Measurements from ENCODE around the gene ZGPAT. TPM values are rescaled to one million over a fixed set of nuclear protein-coding genes. Genes with fewer than 3 reads are reported as not detected.

Gene ZGPAT
- total RNA-seq, 1 experiment from 2014 or later, result 48.4 TPM

DNA sequence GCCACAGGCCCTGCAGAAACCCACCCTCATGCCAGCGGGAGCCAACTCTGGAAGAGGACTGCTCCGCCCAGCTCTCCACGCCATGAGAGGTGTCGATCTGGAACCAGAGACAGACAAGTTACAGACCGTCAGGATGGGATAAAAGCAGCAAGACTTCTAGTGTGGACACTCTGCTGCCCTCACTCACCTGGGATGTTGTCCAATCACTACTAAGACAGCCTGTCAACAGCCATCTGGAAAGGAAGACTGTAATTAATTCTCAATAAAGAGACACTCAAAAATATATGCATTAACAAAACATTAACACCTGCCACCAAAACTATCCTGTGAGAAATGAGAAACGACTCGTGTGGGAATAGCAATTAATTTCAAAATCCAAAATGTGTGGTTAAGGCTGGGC is 60.0 kb downstream of the ZGPAT start:
- Mint-ChIP-seq H3K27ac (ENCODE audit: unreplicated experiment) (no peak overlapping the region), H3K36me3 (ENCODE audit: insufficient read depth, unreplicated experiment) (no peaks in the 10 kb centered on the region), H3K4me3 (ENCODE audit: low read depth, unreplicated experiment) (no peak overlapping the region), H3K4me1 (ENCODE audit: low read depth, unreplicated experiment) (no peaks in the 10 kb centered on the region), H3K9me3 (ENCODE audit: low read depth, unreplicated experiment) (no peaks in the 10 kb centered on the region), H3K27me3 (ENCODE audit: unreplicated experiment) (peaks cover 18% of the 10 kb centered on the region)
- DNase-seq, result no peak
- TF ChIP-seq, protein P1, sequence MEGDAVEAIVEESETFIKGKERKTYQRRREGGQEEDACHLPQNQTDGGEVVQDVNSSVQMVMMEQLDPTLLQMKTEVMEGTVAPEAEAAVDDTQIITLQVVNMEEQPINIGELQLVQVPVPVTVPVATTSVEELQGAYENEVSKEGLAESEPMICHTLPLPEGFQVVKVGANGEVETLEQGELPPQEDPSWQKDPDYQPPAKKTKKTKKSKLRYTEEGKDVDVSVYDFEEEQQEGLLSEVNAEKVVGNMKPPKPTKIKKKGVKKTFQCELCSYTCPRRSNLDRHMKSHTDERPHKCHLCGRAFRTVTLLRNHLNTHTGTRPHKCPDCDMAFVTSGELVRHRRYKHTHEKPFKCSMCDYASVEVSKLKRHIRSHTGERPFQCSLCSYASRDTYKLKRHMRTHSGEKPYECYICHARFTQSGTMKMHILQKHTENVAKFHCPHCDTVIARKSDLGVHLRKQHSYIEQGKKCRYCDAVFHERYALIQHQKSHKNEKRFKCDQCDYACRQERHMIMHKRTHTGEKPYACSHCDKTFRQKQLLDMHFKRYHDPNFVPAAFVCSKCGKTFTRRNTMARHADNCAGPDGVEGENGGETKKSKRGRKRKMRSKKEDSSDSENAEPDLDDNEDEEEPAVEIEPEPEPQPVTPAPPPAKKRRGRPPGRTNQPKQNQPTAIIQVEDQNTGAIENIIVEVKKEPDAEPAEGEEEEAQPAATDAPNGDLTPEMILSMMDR (IDR thresholded peaks at IDR 0.05; ENCODE audit: unreplicated experiment), result no peak
- CTCF ChIA-PET, result no interaction called here
- BruUV-seq (replicated peaks), result no TSS peak
- intact Hi-C loops (cut with micrococcal nuclease; ENCODE audit: unreplicated experiment), result no loop called here

DNA sequence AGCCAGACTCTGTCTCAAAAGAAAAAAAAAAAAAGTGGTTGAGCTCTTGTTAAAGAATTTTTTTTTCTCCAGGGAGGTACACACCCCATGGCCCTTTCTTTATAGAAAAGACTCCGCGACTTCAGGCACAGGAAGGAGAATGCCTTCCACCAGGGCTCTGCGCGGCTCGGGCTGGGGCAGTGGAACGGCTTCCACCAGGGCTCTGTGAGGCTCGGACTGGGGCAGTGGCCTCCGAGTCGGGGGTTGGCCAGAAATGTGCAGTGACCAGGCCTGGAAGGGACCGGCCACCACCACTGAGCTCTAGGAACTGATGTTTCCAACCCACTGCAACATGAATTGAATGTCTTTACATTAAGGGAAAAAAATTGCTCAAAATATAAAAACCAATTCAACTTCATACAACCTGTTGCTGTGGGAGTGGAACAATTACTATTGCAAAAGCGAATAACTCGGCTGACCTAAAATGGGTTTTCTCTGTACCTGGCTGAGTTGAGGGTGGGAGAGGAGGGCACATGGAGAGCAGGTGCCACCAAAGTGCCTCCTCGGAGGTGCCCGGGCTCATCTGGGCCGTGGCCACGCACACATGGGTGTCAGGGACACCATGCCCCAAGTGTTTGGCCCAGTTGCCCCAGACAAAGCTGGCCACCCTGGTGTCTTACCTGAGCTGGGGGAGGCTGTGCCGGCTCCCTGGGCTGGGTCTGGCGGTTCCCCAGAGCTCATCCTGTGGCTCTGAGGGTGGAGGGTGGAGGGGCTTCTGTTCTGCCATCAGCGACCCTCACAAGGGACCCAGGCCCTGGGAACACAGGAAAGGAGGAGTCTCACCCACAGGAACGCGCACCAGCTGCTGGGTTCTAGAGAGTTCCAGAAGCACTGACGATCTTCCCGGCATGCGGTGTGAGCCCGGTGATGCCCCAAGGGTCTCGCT is 61.0 kb downstream of the ZGPAT start:
- TF ChIP-seq, protein P1 (IDR thresholded peaks at IDR 0.05; ENCODE audit: unreplicated experiment), result no peak
- Mint-ChIP-seq H3K4me3 (ENCODE audit: low read depth, unreplicated experiment) (no peak overlapping the region), H3K27ac (ENCODE audit: unreplicated experiment) (no peak overlapping the region), H3K27me3 (ENCODE audit: unreplicated experiment) (peaks cover 13% of the 10 kb centered on the region), H3K36me3 (ENCODE audit: insufficient read depth, unreplicated experiment) (no peaks in the 10 kb centered on the region), H3K4me1 (ENCODE audit: low read depth, unreplicated experiment) (no peaks in the 10 kb centered on the region), H3K9me3 (ENCODE audit: low read depth, unreplicated experiment) (no peaks in the 10 kb centered on the region)
- BruUV-seq (replicated peaks), result no TSS peak
- DNase-seq, result no peak
- CTCF ChIA-PET, result interaction anchor here (0.6 kb wide), 1 partner anchor 351 kb away, joined by 3 read pairs; no protein-coding TSS in a partner anchor
- intact Hi-C loops (cut with micrococcal nuclease; ENCODE audit: unreplicated experiment), result no loop called here

DNA sequence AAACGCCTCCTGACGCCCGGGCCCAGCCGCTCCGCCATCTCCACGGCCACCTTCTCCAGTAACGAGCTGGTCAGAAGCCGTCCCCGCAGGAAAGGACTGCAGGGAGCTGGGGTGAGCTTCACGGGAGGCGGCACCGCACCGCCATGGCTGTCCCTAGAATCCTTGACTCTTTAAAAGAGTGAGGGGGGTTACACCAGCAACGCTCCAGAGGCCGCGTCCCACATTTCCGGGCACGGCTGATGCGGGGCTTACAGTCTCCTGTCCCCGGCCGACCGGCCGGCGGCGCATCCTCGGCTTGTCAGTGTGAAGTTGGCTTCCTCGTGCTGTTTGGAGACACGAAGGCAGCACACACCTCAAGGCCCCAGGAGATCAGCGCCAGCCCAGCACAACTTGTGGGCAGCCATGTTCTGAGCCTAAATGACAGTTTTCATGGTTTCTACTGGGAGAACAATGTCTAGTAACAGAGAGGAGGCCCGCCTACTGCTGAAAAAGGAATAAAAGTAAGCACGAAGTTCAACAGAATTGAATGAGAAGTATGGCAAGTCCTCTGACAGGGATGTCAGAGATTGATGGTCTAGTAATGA is 62.1 kb downstream of the ZGPAT start:
- no peaks in the 10 kb centered on the region for H3K9me3 Mint-ChIP-seq (ENCODE audit: low read depth, unreplicated experiment)
- intact Hi-C loops (cut with micrococcal nuclease; ENCODE audit: unreplicated experiment), result no loop called here

DNA sequence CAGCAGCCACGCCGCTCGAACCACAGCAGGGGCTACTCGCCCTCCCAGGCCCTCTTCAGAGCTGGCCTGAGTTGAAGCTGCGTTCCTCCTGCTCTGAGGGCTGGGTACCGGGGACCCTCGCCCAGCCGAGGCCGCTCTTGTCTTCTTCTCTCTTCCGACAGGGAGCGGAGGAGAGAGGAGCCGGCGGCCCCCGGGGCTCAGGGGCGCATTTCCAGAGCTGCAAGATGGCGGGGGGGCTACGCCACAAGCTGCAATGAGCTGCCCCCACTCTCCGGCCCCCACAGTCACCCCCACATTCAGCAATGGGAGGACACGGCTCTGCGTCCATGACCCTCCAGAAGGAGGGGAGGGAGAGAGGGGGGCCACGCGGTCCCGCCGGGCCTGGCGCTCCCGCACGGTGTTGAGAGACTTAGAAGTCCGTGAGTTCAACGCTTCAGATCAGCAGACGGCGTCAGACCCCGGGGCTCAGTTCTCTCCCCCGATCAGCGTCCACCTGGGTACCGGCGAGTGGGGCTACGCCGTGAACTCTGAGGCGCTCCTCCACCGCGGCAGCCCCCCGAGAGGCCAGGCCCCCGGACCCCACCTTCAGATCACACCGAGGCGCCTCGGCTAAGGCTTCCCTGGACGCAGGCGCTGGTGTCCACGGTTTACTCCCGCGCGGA is 63.3 kb downstream of the ZGPAT start:
- no TSS peak for BruUV-seq (replicated peaks)
- no peak for DNase-seq
- no peak overlapping the region for H3K27ac Mint-ChIP-seq (ENCODE audit: unreplicated experiment)
- no peaks in the 10 kb centered on the region for H3K36me3 Mint-ChIP-seq (ENCODE audit: insufficient read depth, unreplicated experiment)
- H3K4me3 Mint-ChIP-seq (ENCODE audit: low read depth, unreplicated experiment), result no peak overlapping the region
- CTCF ChIA-PET, result no interaction called here
- H3K27me3 Mint-ChIP-seq (ENCODE audit: unreplicated experiment), result peaks cover 13% of the 10 kb centered on the region
- TF ChIP-seq, protein P1 (IDR thresholded peaks at IDR 0.05; ENCODE audit: unreplicated experiment), result no peak
- no peaks in the 10 kb centered on the region for H3K4me1 Mint-ChIP-seq (ENCODE audit: low read depth, unreplicated experiment)
- intact Hi-C loops (cut with micrococcal nuclease; ENCODE audit: unreplicated experiment), result no loop called here
- no peaks in the 10 kb centered on the region for H3K9me3 Mint-ChIP-seq (ENCODE audit: low read depth, unreplicated experiment)

More for the DNA sequence above, 62.1 kb downstream of the ZGPAT start:
- Mint-ChIP-seq H3K4me1 (ENCODE audit: low read depth, unreplicated experiment) (no peaks in the 10 kb centered on the region), H3K4me3 (ENCODE audit: low read depth, unreplicated experiment) (no peak overlapping the region), H3K36me3 (ENCODE audit: insufficient read depth, unreplicated experiment) (no peaks in the 10 kb centered on the region), H3K27ac (ENCODE audit: unreplicated experiment) (no peak overlapping the region), H3K27me3 (ENCODE audit: unreplicated experiment) (peaks cover 13% of the 10 kb centered on the region)
- CTCF ChIA-PET, result no interaction called here
- TF ChIP-seq, protein P1 (IDR thresholded peaks at IDR 0.05; ENCODE audit: unreplicated experiment), result no peak
- no TSS peak for BruUV-seq (replicated peaks)
- DNase-seq, result no peak
